Endometrial microvascular endothelial cells (primary cell): ENCODE measurements around the gene DNAJC15. TPM values are rescaled to one million over a fixed set of nuclear protein-coding genes. Genes with fewer than 3 reads are reported as not detected.

Source experiments
- total RNA-seq: library from RNA; depleted of rRNA; stranded (reverse); fragments of >200 nt; gene quantifications from one replicate; pipeline ENCODE4 v1.2.3, GENCODE V29; 2015; ENCODE audit errors: inconsistent ontology term

The DNAJC15 gene
- total RNA-seq, 1 donor from 2014 or later, result 24.5 TPM

Other genes starting within 250 kb of the DNAJC15 start
- gene FAM216B, start 242.0 kb upstream of the DNAJC15 start, total RNA-seq, result not detected
- gene EPSTI1, start 31.3 kb upstream of the DNAJC15 start, total RNA-seq, result 7.4 TPM